Colonic mucosa (tissue), 4 donors: ENCODE data around the gene ZNF688. TPM values are rescaled to one million over a fixed set of nuclear protein-coding genes. Genes with fewer than 3 reads are reported as not detected.
A peak's percentile ranks its signal among the peaks of the same experiment; 100 is the strongest.

Experiments
- DNase-seq: peaks from one replicate; pipeline ENCODE4 v3.0.0-alpha.2; 2020
- H3K27ac ChIP-seq: fragments of 200-600 bp; one replicate; pipeline ENCODE4 v1.8.0; 2021
- H3K27me3 ChIP-seq: fragments of 200-600 bp; one replicate; pipeline ENCODE4 v1.8.0; 2021
- H3K36me3 ChIP-seq: fragments of 200-600 bp; one replicate; pipeline ENCODE4 v1.8.0; 2021
- H3K4me1 ChIP-seq: fragments of 200-600 bp; one replicate; pipeline ENCODE4 v1.8.0; 2021; ENCODE audit warnings: mild to moderate bottlenecking
- H3K4me3 ChIP-seq: fragments of 200-600 bp; one replicate; pipeline ENCODE4 v1.8.0; 2021
- H3K9ac ChIP-seq, 2 donors: one replicate each; pipeline ENCODE4 v1.7.0; 2013; ENCODE audit warnings: control low read depth in 2 of 2, low read depth in 2 of 2, low read length in 2 of 2
- H3K9me3 ChIP-seq: fragments of 200-600 bp; one replicate; pipeline ENCODE4 v1.8.0; 2021
- intact Hi-C: fragments of 100-400 bp; cut with DNase I; formaldehyde crosslinking; loops from one replicate; pipeline ENCODE4 v1.14.1; 2022
- total RNA-seq, 2 donors: library from RNA; stranded (reverse); fragmentation: NEBNext Ultra II Directional in 1 of 2; extraction: Animal tissue kit (Norgen Biotek cat#: 25700) in 1 of 2; gene quantifications; one replicate each; pipeline ENCODE4 v1.2.1, GENCODE V29; 2021
- TF ChIP-seq, protein P1 (sequence below): fragments of 200-600 bp; IDR thresholded peaks from one replicate; pipeline ENCODE4 v1.8.0; 2022; ENCODE audit warnings: antibody characterized with exemption, mild to moderate bottlenecking
- donor health status: healthy.
- donor health status: DM: no; HTN: no; CAD: no.
- donor health status: DM: no; HTN: no; CAD: no.

Gene ZNF688
- total RNA-seq, 2 donors from 2014 or later = 13.1 to 14.3 TPM

DNA sequence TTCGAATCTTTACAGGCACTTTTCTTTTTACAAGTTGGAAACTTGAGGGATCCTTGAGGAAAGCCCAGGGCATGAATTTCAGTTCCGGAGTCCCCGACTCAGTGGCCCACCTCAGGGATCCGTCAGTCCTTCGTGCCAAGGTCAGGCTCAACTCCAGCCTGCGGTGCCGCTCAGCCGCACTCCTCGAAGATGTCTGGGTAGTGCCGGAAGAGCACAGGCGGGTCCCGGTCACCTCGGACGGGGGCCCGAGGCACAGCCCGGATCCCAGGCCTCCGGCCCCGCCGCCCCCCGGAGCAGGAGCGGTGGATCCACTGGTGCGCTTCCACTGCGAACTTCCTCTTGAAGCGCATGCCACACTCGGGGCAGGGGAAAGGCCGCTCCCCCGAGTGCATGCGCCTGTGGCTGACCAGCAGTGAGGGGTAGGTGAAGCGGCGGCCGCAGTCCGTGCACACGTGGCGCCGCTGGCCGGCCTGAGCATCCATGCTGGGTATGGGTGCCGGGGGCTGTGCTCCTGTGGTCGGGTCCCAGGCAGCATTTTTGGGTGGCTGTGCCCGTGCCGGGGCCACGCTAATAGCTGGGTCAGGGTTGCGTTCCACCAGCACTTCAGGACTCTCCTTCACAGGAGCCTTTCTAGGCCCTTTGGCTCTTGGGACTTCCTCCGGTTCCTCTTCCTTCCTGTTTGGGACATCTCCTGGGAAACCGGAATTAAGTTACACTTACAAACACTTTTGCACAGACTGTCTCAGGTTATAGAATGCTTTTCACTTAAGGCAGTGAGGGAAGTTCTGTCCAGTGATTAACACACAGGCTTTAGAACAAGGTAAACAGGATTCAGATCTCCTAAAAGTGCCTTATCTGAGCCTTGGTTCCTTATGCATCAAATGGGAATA is 1.5 kb downstream of the ZNF688 start:
- intact Hi-C loops = no loop called here
- H3K36me3 ChIP-seq = no peaks in the 10 kb centered on the region
- H3K9ac ChIP-seq = no peak overlapping the region
- peaks cover 5% of the 10 kb centered on the region for H3K4me1 ChIP-seq
- TF ChIP-seq, protein P1, sequence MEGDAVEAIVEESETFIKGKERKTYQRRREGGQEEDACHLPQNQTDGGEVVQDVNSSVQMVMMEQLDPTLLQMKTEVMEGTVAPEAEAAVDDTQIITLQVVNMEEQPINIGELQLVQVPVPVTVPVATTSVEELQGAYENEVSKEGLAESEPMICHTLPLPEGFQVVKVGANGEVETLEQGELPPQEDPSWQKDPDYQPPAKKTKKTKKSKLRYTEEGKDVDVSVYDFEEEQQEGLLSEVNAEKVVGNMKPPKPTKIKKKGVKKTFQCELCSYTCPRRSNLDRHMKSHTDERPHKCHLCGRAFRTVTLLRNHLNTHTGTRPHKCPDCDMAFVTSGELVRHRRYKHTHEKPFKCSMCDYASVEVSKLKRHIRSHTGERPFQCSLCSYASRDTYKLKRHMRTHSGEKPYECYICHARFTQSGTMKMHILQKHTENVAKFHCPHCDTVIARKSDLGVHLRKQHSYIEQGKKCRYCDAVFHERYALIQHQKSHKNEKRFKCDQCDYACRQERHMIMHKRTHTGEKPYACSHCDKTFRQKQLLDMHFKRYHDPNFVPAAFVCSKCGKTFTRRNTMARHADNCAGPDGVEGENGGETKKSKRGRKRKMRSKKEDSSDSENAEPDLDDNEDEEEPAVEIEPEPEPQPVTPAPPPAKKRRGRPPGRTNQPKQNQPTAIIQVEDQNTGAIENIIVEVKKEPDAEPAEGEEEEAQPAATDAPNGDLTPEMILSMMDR = no peak
- DNase-seq = no peak
- peak overlapping the region; percentile 99 for H3K27ac ChIP-seq
- H3K4me3 ChIP-seq = no peak overlapping the region
- no peaks in the 10 kb centered on the region for H3K9me3 ChIP-seq
- H3K27me3 ChIP-seq = no peaks in the 10 kb centered on the region

DNA sequence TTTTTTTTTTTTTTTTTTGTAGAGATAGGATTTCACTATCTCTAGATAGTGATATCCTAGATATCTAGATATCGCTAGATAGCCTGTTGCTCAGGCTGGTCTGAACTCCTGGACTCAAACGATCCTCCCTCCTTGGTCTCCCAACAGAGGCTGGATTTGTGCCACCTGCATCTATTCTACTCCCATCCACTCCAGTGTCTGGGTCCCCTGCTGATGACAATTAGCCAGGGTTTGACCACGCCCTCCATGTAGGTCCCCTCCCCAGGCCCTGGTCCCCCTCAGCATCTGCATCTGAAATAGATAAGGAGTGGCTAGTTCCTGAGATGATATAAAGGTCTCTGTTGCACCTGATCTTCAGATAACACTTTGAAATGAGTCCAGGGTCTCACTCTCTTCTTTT is 2.2 kb downstream of the ZNF688 start:
- H3K9me3 ChIP-seq = no peaks in the 10 kb centered on the region
- no peak overlapping the region for H3K4me3 ChIP-seq
- DNase-seq = no peak
- no peak overlapping the region for H3K9ac ChIP-seq
- no peaks in the 10 kb centered on the region for H3K27me3 ChIP-seq
- TF ChIP-seq, protein P1 = no peak
- intact Hi-C loops = no loop called here
- no peak overlapping the region for H3K27ac ChIP-seq
- no peaks in the 10 kb centered on the region for H3K36me3 ChIP-seq
- H3K4me1 ChIP-seq = peaks cover 5% of the 10 kb centered on the region

DNA sequence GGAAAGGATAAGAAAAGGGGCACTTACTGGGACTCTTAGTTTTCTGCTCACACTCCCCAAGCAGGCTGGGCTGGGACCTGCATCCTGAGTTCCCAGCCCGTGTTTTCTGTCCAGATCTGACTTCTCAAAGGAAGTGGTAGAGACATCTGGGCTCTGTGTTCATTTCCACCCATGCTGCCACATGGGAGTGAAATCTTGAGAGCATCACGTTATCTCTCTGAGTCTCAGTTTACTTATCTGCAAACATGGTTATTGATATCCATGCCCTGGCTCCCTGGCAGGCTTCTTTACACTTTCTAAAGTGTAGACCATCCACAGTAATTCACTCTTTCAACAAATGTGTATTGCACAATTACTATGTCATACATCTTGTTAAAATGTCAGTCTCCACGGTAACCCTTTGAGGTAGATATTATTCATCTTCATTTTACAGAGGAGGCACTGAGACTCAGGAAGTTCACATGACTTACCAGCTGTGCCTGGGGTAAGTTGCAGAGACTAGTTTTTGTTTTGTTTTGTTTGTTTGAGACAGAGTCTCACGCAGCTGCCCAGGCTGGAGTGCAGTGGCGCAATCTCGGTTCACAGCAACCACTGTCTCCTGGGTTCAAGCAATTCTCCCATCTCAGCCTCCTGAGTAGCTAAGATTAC is 3.4 kb downstream of the ZNF688 start:
- no peak overlapping the region for H3K4me3 ChIP-seq
- TF ChIP-seq, protein P1 = no peak
- H3K27me3 ChIP-seq = no peaks in the 10 kb centered on the region
- H3K9ac ChIP-seq = no peak overlapping the region
- H3K36me3 ChIP-seq = no peaks in the 10 kb centered on the region
- peak overlapping the region; percentile 25 for H3K27ac ChIP-seq
- intact Hi-C loops = no loop called here
- DNase-seq = no peak
- H3K4me1 ChIP-seq = peaks cover 5% of the 10 kb centered on the region
- no peaks in the 10 kb centered on the region for H3K9me3 ChIP-seq

DNA sequence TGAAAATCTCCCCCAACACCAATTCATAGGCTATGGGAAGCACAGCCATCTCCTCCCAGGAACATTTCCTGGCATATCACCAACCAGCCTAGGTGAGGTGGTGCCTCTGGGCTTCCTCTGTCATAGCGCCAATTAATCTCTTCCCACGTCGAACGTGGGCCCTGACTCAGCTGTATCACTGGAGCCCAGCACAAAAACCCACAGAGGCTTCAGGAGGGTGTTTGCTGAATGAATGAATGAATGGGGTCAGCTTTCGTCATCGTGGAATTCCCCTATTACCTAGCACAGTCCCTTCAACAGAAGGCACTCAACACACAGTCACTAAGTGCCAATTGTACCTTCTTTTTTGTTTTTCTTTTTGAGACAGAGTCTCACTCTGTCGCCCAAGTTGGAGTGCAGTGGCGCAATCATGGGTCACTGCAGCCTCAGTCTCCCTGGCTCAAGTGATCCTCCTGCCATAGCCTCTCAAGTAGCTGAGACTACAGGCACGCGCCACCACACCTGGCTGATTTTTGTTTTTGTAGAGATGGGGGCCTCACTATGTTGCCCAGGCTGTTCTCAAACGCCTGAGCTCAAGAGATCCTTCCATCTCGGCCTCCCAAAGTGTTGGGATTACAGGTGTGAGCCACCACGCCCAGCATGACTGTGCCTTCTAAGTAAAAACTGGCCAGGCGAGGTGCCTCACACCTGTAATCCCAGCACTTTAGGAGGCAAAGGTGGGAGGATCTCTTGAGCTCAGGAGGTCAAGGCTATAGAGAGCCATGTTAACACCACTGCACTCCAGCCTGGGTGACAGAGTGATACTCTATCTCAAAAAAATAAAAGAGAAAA is 4.1 kb downstream of the ZNF688 start:
- no peaks in the 10 kb centered on the region for H3K9me3 ChIP-seq
- peak overlapping the region; percentile 25 for H3K27ac ChIP-seq
- DNase-seq = no peak
- H3K4me1 ChIP-seq = peaks cover 2% of the 10 kb centered on the region
- intact Hi-C loops = no loop called here
- H3K9ac ChIP-seq = peak overlapping the region in 1 of 2 donors; percentile 12
- H3K27me3 ChIP-seq = no peaks in the 10 kb centered on the region
- H3K36me3 ChIP-seq = no peaks in the 10 kb centered on the region
- no peak overlapping the region for H3K4me3 ChIP-seq
- TF ChIP-seq, protein P1 = no peak

DNA sequence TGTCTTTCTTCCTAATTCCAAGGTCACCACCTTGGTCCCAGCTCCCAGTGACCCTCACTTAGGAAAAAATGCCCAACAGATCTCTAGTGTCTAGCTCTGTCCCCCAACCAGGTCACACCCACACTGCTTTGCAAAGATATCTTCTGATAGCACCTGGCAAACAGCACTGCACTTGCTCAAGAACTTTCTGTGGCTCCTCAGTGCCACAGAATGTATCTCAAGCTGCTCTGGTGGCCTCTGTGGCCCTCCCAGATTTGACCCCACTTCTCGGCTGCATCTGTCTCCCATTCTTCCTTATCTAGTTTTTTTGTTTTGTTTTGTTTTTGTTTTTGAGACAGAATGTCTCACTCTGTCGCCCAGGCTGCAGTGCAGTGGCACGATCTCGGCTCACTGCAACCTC is 5.0 kb downstream of the ZNF688 start:
- Histone ChIP-seq H3K27me3 (no peaks in the 10 kb centered on the region), H3K36me3 (no peaks in the 10 kb centered on the region), H3K9me3 (no peaks in the 10 kb centered on the region), H3K4me1 (no peaks in the 10 kb centered on the region), H3K4me3 (no peak overlapping the region), H3K9ac (no peak overlapping the region), H3K27ac (no peak overlapping the region)
- TF ChIP-seq, protein P1 = no peak
- no peak for DNase-seq
- intact Hi-C loops = no loop called here
